ENCODE measurements around the gene PLXNB2.

Gene PLXNB2

DNA sequence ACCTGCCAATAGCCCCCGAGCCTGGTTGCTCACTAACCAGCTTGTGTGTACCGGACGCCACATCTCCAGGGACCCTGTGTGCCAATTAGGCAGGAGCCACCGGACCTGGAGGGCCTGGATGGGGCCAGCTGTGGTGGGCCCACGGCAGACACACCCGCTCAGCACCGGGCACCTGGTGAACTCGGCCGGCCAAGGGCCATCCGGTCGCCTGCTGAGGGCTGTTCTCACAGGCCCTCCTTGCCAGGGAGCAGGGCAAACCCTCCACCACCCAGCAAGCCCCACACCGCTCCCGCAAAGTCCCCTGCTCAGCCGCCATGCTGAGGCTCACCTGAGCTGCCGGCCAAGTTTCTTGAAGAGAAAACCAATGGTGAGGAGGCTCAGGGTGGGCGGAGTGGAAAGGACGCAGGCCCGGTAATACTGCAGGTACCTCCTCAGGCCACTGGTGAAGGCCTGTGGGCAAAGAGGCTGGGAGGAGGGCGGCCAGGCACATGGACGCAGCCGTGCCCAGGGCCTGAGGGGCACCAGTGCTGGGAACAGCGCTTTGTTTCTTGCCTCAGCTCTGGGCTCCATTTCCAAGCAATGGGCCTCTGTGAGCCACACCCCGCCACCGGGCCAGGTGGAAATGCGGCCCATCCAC, 79.7 kb downstream of the PLXNB2 start:
- no peak for DNase-seq (ENCODE audit: low read depth in 2 of 2)

DNA sequence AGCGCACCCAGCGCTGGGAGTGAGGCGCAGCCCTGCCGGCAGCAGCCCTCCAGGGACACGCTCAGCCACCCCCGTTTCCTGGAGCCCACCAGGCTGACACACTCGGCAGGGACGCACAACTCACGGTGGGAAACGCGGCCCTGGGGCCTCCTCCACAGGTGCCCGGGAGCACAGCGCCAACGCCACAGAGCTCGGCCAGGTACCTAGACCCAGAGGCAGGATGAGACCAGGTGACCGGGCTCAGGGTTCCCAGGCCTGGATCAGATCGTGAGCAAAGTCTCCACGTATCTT, 80.6 kb downstream of the PLXNB2 start:
- no peak for DNase-seq (ENCODE audit: low read depth in 2 of 2)

DNA sequence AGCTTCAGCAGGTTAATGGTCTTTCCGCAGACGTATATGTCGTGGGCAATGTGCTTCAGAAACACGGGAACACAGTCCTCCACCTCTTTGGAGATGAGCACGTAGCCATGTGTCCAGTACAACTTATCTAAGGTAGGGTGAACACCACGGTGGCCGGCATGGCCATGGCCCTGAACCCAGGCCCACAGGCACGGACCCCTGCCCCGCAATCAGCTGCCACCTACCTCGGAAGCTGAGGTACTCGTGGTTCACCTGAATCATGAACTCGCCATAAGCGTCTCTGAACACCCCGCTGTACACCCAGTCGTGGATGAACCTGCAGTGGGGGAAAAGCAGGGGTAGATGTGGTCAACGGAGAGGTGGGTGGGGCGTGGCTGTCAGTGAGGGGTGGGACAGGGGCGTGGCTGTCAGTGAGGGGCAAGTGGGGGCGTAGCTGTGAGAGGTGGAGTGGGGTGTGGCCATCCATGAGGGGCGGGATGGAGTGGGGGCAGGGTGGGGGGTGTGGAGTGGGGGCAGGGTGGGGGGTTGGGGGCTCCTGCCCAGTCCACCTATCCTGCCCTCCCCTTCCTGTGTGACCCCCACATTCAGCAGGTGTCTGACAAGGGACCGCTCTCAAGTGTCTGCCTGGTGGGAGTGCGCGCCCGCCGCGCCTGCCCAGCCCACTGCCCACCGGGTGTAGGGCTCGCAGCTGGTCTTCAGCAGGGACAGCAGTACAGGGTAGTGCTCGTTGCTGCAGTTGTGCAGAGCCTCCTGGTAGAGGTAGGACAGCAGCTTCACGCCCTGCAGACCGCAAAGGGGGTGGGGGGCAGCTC, 81.2 kb downstream of the PLXNB2 start:
- no peak for DNase-seq (ENCODE audit: low read depth in 2 of 2)

DNA sequence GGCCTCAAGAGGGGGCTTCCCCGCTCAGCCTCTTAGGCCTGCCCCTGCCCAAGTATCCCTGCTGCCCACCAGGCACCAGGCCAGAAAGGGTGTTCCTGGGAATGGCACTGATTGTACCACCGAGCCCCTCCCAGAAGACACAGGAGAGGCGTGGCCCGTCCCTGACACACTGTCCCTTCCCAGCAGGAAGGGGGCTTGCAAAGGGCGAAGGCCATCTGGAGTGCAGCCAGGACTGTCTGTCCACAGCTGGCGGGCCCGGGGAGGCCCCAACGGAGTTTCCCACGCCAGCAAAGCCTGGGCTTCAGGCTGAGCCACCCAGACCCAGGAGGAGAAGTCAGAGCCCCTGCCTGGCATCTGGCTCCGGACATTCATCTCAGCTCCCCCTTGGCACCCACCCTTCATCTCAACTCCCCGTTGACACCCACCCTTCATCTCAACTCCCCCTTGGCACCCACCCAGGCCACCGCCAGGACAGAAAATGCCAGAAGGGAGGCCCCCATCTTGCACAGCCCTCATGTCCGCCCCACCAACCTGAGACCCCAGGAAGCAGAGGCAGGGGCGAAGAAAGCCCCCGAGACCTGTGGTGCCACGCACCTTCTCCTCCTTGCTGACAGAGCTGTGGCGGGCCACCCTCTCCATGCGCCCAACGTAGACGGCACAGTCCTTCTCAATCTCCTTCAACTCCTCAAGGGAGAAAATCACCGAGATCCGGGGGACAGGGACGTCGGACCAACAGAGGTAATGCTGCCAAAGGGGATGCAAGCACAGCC, 82.1 kb downstream of the PLXNB2 start:
- DNase-seq (ENCODE audit: low read depth in 2 of 2) = no peak
